HG03064 (cell line): ENCODE data around the gene PHF21B.
"Not testable (repeated sequence)": the region's sequence is repeated elsewhere in the genome, so short reads cannot be mapped to it uniquely, and the experiment has no call there.

Source experiments
- ATAC-seq: cut with Tn5 transposase; IDR thresholded peaks from one replicate; pipeline ENCODE4 v1.9.1; 2021; ENCODE audit warnings: low read depth; ENCODE audit not compliant: unreplicated experiment

Gene PHF21B

GRCh38 chr22:44904492-44905152, 105.2 kb downstream of the PHF21B start:
- not testable (repeated sequence) for ATAC-seq

GRCh38 chr22:44903164-44903563, 106.6 kb downstream of the PHF21B start:
- ATAC-seq: not testable (repeated sequence)

GRCh38 chr22:44901301-44901700, 108.5 kb downstream of the PHF21B start:
- no peak for ATAC-seq

GRCh38 chr22:44898236-44898635, 111.6 kb downstream of the PHF21B start:
- no peak for ATAC-seq

GRCh38 chr22:44895296-44896055, 114.3 kb downstream of the PHF21B start:
- ATAC-seq: no peak

GRCh38 chr22:44894782-44895181, 115.0 kb downstream of the PHF21B start:
- ATAC-seq: no peak

GRCh38 chr22:44894321-44894720, 115.5 kb downstream of the PHF21B start:
- ATAC-seq: no peak

- no peak for ATAC-seq
These were observed 116.1 kb downstream of the PHF21B start for GRCh38 chr22:44893731-44894080.

GRCh38 chr22:44892803-44893730, 116.7 kb downstream of the PHF21B start:
- no peak for ATAC-seq

GRCh38 chr22:44892243-44892642, 117.6 kb downstream of the PHF21B start:
- ATAC-seq: no peak

GRCh38 chr22:44891791-44892190, 118.0 kb downstream of the PHF21B start:
- no peak for ATAC-seq

GRCh38 chr22:44891293-44891747, 118.5 kb downstream of the PHF21B start:
- no peak for ATAC-seq

- ATAC-seq: no peak
These were observed 119.2 kb downstream of the PHF21B start for GRCh38 chr22:44890416-44891292.

GRCh38 chr22:44889255-44889878, 120.4 kb downstream of the PHF21B start:
- no peak for ATAC-seq

GRCh38 chr22:44888491-44889254, 121.1 kb downstream of the PHF21B start:
- no peak for ATAC-seq

- ATAC-seq: no peak
These were observed 121.9 kb downstream of the PHF21B start for GRCh38 chr22:44887941-44888366.

- no peak for ATAC-seq
These were observed 123.9 kb downstream of the PHF21B start for GRCh38 chr22:44885806-44886360.

GRCh38 chr22:44884968-44885805, 124.6 kb downstream of the PHF21B start:
- ATAC-seq: no peak
